GM12872 (cell line): ENCODE data around the gene MPIG6B.

ENCODE experiments used
- TF ChIP-seq, protein P1 (sequence below): IDR thresholded peaks from 3 replicates; pipeline ENCODE4 v1.5.1; 2011; ENCODE audit warnings: low read depth, mild to moderate bottlenecking, low read length, moderate library complexity; ENCODE audit not compliant: insufficient read depth

MPIG6B gene

DNA sequence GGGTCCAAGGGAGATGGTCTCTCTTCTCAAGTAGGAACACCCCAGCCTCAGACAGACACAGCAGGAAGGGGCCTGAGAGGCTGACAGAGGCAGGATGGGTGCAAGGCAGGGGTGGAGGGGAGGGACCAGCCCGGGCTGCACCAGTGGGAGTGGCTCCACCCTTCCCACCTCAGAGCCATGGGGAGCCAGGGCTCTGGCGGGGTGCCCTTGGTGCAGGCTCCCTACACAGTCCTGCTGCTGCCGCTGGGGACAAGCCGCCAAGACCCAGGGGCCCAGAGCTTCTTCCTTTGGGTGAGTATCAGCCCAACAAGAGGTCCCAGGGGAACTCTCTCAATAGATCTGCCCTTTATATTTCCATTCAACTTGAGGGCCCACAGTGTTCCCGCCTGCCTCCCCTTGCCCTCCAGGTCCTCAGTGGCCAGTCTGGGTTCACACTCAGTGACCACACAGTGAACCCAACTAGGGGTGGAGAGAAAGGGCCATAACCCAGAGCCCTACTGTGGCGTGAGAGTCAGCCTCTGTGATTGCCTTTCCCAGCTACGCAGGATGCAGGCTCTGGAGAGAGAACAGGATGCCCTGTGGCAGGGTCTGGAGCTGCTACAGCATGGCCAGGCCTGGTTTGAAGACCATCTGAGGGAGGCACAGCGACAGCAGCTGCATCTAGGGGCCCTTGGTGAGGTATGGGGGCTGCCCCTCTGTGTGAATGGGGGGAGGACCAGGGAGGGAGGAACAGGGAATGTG lies 39.9 kb downstream of the MPIG6B start:
- TF ChIP-seq, protein P1, sequence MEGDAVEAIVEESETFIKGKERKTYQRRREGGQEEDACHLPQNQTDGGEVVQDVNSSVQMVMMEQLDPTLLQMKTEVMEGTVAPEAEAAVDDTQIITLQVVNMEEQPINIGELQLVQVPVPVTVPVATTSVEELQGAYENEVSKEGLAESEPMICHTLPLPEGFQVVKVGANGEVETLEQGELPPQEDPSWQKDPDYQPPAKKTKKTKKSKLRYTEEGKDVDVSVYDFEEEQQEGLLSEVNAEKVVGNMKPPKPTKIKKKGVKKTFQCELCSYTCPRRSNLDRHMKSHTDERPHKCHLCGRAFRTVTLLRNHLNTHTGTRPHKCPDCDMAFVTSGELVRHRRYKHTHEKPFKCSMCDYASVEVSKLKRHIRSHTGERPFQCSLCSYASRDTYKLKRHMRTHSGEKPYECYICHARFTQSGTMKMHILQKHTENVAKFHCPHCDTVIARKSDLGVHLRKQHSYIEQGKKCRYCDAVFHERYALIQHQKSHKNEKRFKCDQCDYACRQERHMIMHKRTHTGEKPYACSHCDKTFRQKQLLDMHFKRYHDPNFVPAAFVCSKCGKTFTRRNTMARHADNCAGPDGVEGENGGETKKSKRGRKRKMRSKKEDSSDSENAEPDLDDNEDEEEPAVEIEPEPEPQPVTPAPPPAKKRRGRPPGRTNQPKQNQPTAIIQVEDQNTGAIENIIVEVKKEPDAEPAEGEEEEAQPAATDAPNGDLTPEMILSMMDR = no peak

DNA sequence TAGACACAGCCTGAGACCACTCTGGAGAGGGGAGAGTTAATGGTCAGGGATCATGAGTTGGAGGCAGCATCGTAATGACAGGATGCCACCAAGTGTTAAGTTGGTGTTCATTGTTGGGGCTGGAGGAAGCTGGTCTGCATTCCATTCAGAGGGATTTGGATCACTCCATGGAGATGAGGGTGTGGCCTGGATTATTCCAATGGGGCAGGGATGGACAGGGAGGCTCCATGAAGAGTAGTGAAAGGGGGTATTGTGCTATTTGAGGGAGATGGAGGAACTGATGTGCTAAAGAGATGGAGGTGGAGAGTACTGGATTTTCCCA lies 40.4 kb downstream of the MPIG6B start:
- TF ChIP-seq, protein P1 = no peak

DNA sequence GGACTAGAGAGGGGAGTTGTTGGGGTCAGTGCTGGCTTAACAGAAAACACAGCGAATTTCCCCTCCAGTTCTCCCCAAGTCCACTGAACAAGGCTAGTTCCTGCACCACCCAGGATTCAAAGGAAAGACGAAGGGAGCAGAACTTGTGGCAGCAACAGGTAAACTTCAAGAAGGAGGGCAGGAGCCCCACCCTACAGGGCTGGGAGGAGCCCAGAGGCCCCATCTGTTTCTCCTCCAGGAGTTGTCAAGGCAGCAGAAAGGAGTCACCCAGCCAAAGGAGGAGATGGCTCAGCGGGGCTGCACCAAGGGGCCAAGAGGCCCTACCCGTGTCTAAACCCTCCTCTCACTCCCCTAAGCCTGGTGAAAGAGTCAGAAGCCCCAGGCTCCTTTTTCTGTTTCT lies 41.0 kb downstream of the MPIG6B start:
- TF ChIP-seq, protein P1 = no peak

DNA sequence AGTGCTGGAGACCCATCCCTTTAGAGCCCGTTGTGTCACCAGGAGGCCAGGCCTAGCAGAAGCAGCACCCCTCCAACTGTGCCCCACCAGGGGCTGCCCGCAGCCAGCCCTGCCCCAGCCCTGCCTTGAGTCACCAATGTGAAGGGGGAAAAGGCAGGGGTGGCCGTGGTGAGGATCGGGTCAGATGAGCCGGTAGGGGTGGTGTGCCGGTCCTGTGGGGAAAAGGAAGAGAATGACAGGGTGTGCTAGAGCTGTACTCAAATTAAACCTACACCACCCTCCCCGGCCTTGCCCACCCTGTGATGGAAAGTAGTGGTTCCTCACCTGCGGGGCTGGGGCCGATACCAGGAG lies 42.4 kb downstream of the MPIG6B start:
- TF ChIP-seq, protein P1 = no peak

DNA sequence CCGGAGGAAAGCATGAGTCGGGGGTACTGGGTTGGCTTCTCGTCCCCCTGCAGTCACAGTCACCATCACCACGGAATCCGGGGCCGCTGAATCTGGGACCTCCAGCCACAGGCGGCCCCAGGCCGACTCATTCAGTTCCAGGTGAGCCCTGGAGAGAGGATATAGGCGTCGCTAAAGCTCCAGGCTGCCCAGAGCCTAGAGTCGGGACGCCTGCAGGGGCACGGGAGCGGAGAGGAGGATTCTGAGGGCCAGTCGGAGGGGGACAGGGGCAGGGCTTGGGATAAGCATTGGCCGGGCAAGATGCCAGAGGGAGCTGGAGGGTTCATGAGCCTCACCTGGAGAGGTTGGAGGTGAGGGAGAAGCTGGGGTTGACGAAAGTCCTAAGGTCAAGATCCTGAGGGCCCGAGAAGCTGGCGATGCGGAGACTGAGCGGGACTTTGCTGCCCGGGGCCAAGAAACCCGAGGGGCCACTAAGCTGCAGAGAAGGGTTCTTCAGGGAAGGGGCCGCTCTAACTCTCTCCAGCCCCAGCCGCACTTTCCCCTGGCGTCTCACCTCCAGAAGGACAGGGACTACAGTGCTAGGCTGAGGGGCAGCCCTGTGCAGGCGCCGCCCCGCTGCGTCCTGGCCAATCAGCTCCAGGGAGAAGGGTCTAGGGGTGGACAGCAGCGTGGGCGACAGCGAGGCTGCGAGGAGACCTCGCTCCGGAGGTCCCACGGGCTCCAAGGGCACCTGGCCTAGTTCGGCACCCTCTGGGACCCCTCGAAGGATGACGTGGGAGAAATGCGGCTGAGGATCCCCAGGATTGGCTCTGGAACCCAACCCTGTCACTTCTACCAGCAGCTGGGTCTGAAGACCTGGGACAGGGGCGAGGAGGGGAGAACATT lies 43.0 kb downstream of the MPIG6B start:
- TF ChIP-seq, protein P1 = no peak

DNA sequence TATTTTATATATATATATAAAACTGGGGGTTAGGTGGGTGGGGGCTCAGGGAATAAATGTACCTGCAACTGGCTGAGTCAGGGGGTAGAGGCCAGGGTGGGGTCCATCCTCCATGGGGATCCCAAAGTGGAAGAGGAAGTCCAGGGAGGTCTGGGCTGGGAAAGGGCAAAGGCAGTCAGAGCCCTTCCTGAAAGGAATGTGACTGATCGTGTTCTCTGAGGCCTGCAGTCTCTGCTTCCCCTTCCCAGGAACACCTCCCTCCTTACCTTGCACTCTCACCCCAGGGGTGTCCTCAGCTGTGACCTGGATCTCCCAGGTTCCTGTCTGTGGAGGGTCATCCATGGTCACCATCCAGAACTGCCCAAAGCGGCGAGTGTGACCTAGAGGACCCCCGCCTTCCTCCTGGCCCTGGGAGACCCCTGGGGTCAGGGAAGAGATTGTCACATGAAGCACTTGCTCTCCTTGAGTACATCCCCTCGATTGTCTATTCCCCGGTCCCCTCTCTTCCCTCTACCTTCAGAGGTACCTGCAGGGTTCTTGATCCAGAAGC lies 44.0 kb downstream of the MPIG6B start:
- TF ChIP-seq, protein P1 = no peak

DNA sequence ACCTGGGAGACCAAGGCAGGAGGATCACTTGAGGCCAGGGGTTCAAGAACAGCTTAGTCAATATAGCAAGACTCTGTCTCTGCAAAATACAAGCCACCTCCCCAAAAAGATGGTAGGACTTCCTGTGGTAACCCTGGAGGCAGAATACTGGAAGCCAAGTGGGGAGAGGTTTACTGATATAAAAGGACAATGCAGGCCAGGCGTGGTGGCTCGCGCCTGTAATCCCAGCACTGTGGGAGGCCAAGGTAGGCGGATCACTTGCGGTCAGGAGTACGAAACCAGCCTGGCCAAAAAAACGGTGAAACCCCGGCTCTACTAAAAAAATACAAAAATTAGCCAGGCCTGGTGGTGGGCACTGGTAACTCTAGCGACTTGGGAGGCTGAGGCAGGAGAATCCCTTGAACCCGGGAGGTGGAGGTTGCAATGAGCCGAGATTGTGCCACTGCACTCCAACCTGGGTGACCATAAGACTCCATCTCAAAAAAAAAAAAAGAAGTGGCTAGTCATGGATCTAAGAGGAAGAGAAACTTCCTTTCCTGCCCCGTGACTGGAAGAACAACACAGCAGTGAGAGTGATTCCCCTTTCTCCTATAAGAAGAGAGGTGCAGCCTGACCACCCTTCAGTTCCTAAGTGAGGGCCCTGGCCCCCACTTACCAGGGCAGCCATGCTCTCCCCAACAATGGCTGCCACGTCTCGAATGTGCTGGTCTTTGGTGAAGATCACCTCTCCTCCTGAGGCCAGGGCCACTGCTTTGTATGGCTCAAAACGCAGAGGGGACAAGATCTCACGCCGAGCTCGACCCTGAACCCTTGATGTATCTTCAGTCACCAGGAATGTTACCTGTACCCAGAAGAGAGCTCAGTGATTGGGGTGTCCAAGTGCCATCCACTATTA lies 45.4 kb downstream of the MPIG6B start:
- TF ChIP-seq, protein P1 = no peak
